ENCODE measurements around the gene HYAL4. TPM values are rescaled to one million over a fixed set of nuclear protein-coding genes. Genes with fewer than 3 reads are reported as not detected.

The HYAL4 gene
- total RNA-seq, 1 donor = under 0.01 TPM

DNA sequence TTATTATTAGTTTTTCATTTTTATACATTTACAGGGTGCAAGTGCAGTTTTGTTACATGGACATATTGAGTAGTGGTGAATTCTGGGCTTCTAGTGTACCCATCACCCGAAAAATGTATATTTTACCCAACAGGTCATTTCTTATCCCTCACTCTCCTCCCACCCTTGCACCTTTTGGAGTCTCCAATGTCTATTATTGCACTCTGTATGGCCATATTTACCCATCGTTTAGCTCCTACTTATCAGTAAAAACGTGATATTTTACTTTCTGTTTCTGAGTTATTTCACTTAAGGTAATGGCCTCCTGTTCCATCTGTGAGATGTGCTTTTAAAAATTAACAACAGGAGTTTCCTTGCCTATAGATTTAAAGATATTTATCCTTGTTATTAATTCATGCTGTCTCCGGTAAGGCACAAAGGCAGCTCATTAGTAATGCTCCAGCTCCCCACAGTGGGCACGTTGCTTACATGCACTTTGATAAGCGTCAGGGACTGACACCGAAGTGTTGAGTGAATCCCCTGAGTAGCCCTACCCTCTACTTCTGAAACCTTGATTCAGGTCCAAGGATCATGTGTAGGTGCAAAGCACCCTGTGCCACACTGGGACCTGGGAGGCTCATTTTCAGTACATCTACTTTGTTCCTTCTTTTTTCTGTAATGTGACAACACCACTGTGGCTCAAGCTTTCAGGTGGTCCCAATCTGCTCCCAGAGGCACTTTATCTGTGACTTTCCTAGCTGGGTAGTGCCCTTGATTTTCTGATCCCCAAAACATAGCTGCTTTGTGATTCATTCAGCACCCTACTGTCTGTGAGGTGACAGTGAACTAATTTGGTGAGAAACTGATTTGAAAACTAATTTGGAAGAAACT lies 27.3 kb downstream of the HYAL4 start:
- peak; percentile 61 for DNase-seq (ENCODE audit: low read depth)
- no peak overlapping the region for H3K4me3 ChIP-seq (ENCODE audit: low read depth, low read length)
- TF ChIP-seq CTCF (IDR thresholded peaks at IDR 0.05; ENCODE audit: insufficient read depth, low read depth, low read length) = peak; percentile 58

- no peak for DNase-seq (ENCODE audit: low read depth)
- no peak overlapping the region for H3K4me3 ChIP-seq (ENCODE audit: low read depth, low read length)
- no peak for TF ChIP-seq CTCF (IDR thresholded peaks at IDR 0.05; ENCODE audit: insufficient read depth, low read depth, low read length)
Observed at GRCh38 chr7:123872908-123873307, 27.9 kb downstream of the HYAL4 start.

DNA sequence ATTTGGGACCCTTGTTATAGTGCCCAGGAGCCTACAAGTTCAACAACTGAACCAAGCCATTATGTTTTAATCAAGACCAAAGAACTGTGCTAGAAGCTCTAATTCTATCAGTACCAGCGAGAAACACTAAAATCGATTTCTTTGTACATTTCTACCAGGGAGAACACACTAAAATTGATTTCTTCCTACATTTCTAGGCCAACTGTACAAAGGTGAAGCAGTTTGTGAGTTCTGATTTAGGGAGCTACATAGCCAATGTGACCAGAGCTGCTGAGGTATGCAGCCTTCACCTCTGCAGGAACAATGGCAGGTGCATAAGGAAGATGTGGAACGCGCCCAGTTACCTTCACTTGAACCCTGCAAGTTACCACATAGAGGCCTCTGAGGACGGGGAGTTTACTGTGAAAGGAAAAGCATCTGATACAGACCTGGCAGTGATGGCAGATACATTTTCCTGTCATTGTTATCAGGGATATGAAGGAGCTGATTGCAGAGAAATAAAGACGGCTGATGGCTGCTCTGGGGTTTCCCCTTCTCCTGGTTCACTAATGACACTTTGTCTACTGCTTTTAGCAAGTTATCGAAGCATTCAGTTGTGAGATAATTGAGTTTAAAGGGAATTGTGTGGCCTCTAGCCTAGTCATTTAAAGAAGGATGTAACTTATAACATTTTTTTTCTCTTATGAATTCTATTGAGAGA lies 31.7 kb downstream of the HYAL4 start:
- TF ChIP-seq CTCF (IDR thresholded peaks at IDR 0.05; ENCODE audit: insufficient read depth, low read depth, low read length) = no peak
- H3K4me3 ChIP-seq (ENCODE audit: low read depth, low read length) = no peak overlapping the region
- DNase-seq (ENCODE audit: low read depth) = no peak

GRCh38 chr7:123879628-123880027 lies 34.7 kb downstream of the HYAL4 start:
- DNase-seq (ENCODE audit: low read depth) = peak; percentile 5
- no peak for TF ChIP-seq CTCF (IDR thresholded peaks at IDR 0.05; ENCODE audit: insufficient read depth, low read depth, low read length)

DNA sequence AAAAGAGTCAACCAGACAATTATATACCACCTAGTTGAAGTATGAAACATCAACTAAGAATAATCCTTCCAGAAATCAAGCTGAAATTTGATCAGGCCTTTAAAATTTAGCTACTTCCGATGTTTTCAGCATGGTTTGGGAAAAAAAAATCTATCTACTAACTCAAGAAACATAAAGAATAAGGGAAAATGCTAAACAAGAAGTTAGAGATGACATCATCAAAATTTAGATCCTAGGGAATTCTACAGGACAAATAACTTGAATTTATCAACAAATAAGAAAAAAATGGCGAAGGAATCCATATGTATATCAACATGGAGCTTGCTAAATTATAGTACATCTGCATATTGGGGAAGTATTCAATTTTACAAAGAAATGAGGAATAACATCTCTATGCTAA lies 36.3 kb downstream of the HYAL4 start:
- no peak for DNase-seq (ENCODE audit: low read depth)

More at GRCh38 chr7:123879628-123880027, 34.7 kb downstream of the HYAL4 start:
- H3K4me3 ChIP-seq (ENCODE audit: low read depth, low read length) = no peak overlapping the region

DNA sequence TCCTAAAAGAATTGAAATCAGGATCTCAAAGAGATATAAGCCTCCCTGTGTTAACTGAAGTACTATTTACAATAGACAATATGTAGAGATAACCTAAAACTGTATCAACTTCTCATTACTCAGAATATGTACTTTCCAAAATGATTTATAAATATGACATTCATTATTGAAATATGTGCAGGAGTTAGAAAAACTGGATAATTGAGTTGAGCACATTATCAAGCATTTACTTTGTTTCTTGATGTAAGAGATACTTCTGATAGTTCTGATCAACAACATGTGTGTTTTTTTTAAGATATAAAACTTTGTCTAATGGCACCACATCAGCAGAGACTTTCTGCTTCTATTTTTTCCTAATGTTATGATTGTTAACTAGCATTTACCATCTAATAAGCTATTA lies 38.2 kb downstream of the HYAL4 start:
- no peak for DNase-seq (ENCODE audit: low read depth)
- no peak for TF ChIP-seq CTCF (IDR thresholded peaks at IDR 0.05; ENCODE audit: insufficient read depth, low read depth, low read length)
- H3K4me3 ChIP-seq (ENCODE audit: low read depth, low read length) = no peak overlapping the region

More for the DNA sequence above, 36.3 kb downstream of the HYAL4 start:
- no peak overlapping the region for H3K4me3 ChIP-seq (ENCODE audit: low read depth, low read length)
- TF ChIP-seq CTCF (IDR thresholded peaks at IDR 0.05; ENCODE audit: insufficient read depth, low read depth, low read length) = no peak
